GM13976 (cell line): ENCODE results near the gene NOC2L.
A peak's percentile ranks its signal among the peaks of the same experiment; 100 is the strongest.

Experiments
- DNase-seq: peaks from one replicate; pipeline ENCODE4 v3.0.0; 2012; ENCODE audit warnings: low spot score
- CTCF ChIP-seq: IDR thresholded peaks from 2 replicates; pipeline ENCODE4 v1.5.1; 2012; ENCODE audit warnings: borderline replicate concordance, mild to moderate bottlenecking; ENCODE audit not compliant: insufficient read depth; ENCODE audit errors: extremely low read depth, missing control alignments, control extremely low read depth
- in situ Hi-C: fragments of 300-500 bp; cut with MboI; formaldehyde crosslinking; loops from one replicate; pipeline ENCODE4 v1.12.0; 2022; ENCODE audit warnings: low sequenced_read_pairs, mixed read lengths, inconsistent platforms; ENCODE audit not compliant: unreplicated experiment

Gene NOC2L

GRCh38 chr1:907611-908451 lies 51.2 kb downstream of the NOC2L start:
- in situ Hi-C loops = loop anchor here (10.0 kb wide), 1 partner anchor 57 kb away; the partner anchor contains the start of genes KLHL17 and PLEKHN1
- no peak for DNase-seq

GRCh38 chr1:906600-907420 lies 52.2 kb downstream of the NOC2L start:
- in situ Hi-C loops = loop anchor here (10.0 kb wide), 1 partner anchor 58 kb away; the partner anchor contains the start of genes KLHL17 and PLEKHN1
- no peak for DNase-seq
- TF ChIP-seq CTCF = no peak

More at GRCh38 chr1:907611-908451, 51.2 kb downstream of the NOC2L start:
- no peak for TF ChIP-seq CTCF

GRCh38 chr1:905811-906599 lies 53.1 kb downstream of the NOC2L start:
- peak; percentile 34 for DNase-seq
- no peak for TF ChIP-seq CTCF
- in situ Hi-C loops = loop anchor here (10.0 kb wide), 1 partner anchor 59 kb away; the partner anchor contains the start of genes KLHL17 and PLEKHN1

- DNase-seq = peak; percentile 79
- TF ChIP-seq CTCF = no peak
- in situ Hi-C loops = loop anchor here (10.0 kb wide), 1 partner anchor 60 kb away; the partner anchor contains the start of genes KLHL17 and PLEKHN1
Measured at GRCh38 chr1:905071-905749, 53.8 kb downstream of the NOC2L start.

- DNase-seq = peak; percentile 94
- TF ChIP-seq CTCF = peak; percentile 99
Measured at GRCh38 chr1:904310-904950, 54.6 kb downstream of the NOC2L start.

More at GRCh38 chr1:904310-904950, 54.6 kb downstream of the NOC2L start:
- in situ Hi-C loops = loop anchor here (10.0 kb wide), 1 partner anchor 60 kb away; the partner anchor contains the start of genes KLHL17 and PLEKHN1
